AG04449 (cell line): ENCODE data around the gene KCNIP1.
A peak's percentile ranks its signal among the peaks of the same experiment; 100 is the strongest.
"Not testable (repeated sequence)": the region's sequence is repeated elsewhere in the genome, so short reads cannot be mapped to it uniquely, and the experiment has no call there.

ENCODE experiments used
- CTCF ChIA-PET: fragments of 350-600 bp; formaldehyde crosslinking; extraction: SDS; loops from one replicate; lab custom pipeline; 2021; ENCODE audit warnings: antibody characterized with exemption; lab: Yijun Ruan, JAX
- POLR2A ChIA-PET: fragments of 400-600, 350-600 bp; formaldehyde crosslinking; extraction: SDS; loops from one replicate; lab custom pipeline; 2020; ENCODE audit warnings: antibody characterized with exemption, inconsistent platforms; lab: Yijun Ruan, JAX
- DNase-seq: peaks from one replicate; pipeline ENCODE4 v3.0.0-alpha.2; 2010; ENCODE audit warnings: low read depth, low spot score
- H3K4me3 ChIP-seq: 2 replicates; pipeline ENCODE4 v1.5.1; 2011; ENCODE audit warnings: low read depth, mild to moderate bottlenecking, control low read depth, low read length
- CTCF ChIP-seq: IDR thresholded peaks from one replicate; pipeline ENCODE4 v1.5.1; 2011; ENCODE audit warnings: mild to moderate bottlenecking, moderate library complexity, low read length, control low read depth, inconsistent platforms; ENCODE audit not compliant: insufficient read depth; ENCODE audit errors: missing control alignments

The KCNIP1 gene

GRCh38 chr5:170546282-170546681 is 42.5 kb downstream of the KCNIP1 start:
- no peak for DNase-seq
- no peak for TF ChIP-seq CTCF
- ChIA-PET CTCF (interaction anchor here (1.3 kb wide), 1 partner anchor 87 kb away, joined by 3 read pairs; no protein-coding TSS in a partner anchor), POLR2A (no interaction called here)
- no peak overlapping the region for H3K4me3 ChIP-seq

- CTCF ChIA-PET = not testable (repeated sequence)
Measured at GRCh38 chr5:170550382-170550781, 46.6 kb downstream of the KCNIP1 start.

GRCh38 chr5:170551076-170551475 is 47.3 kb downstream of the KCNIP1 start:
- POLR2A ChIA-PET = no interaction called here
- no peak overlapping the region for H3K4me3 ChIP-seq
- TF ChIP-seq CTCF = no peak
- CTCF ChIA-PET = no interaction called here
- DNase-seq = no peak

More at GRCh38 chr5:170550382-170550781, 46.6 kb downstream of the KCNIP1 start:
- DNase-seq, H3K4me3 ChIP-seq, POLR2A ChIA-PET: not testable (repeated sequence)

- ChIA-PET POLR2A (no interaction called here), CTCF (no interaction called here)
- TF ChIP-seq CTCF = no peak
- DNase-seq = no peak
- no peak overlapping the region for H3K4me3 ChIP-seq
Measured at GRCh38 chr5:170551622-170552021, 47.8 kb downstream of the KCNIP1 start.

GRCh38 chr5:170552621-170553115 is 48.8 kb downstream of the KCNIP1 start:
- POLR2A ChIA-PET = interaction anchor here (0.5 kb wide), 1 partner anchor 89 kb away, joined by 3 read pairs; no protein-coding TSS in a partner anchor
- no peak for TF ChIP-seq CTCF
- no peak overlapping the region for H3K4me3 ChIP-seq
- CTCF ChIA-PET = no interaction called here
- DNase-seq = peak; percentile 58

- CTCF ChIA-PET = no interaction called here
- DNase-seq = no peak
- no peak overlapping the region for H3K4me3 ChIP-seq
- TF ChIP-seq CTCF = no peak
- POLR2A ChIA-PET = interaction anchor here (0.5 kb wide), 1 partner anchor 88 kb away, joined by 3 read pairs; no protein-coding TSS in a partner anchor
Measured at GRCh38 chr5:170553218-170553617, 49.4 kb downstream of the KCNIP1 start.
